RPMI7951 (cell line): ENCODE data around the gene RAPGEF6. TPM values are rescaled to one million over a fixed set of nuclear protein-coding genes. Genes with fewer than 3 reads are reported as not detected.
"Not testable (repeated sequence)": the region's sequence is repeated elsewhere in the genome, so short reads cannot be mapped to it uniquely, and the experiment has no call there.

ENCODE experiments used
- DNase-seq: peaks from one replicate; pipeline ENCODE4 v3.0.0-alpha.2; 2012; ENCODE audit warnings: low read depth
- total RNA-seq: library from RNA; depleted of rRNA; stranded (reverse); fragments of >200 nt; shearing (Covaris generic); gene quantifications from 2 replicates; pipeline ENCODE4 v1.2.3, GENCODE V29; 2014; rRNA removed

RAPGEF6 gene
- total RNA-seq, 1 experiment from 2014 or later = 10.8 TPM

DNA sequence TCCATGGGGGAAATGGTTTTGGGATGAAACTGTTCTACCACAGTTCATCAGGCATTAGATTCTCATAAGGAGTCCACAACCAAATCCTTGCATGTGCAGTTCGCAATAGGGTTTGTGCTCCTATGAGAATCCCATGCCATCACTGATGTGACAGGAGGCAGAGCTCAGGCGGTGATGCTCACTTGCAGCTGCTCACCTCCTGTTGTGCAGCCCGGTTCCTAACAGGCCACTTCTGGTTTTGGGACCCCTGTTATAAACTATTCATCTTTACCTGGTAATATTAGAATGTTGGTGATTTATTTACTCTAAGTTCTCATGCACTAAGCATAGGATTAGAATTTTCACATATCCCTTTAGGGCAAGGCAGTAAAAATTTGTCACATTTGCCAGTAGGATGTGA, 248.9 kb downstream of the RAPGEF6 start:
- DNase-seq = no peak

DNA sequence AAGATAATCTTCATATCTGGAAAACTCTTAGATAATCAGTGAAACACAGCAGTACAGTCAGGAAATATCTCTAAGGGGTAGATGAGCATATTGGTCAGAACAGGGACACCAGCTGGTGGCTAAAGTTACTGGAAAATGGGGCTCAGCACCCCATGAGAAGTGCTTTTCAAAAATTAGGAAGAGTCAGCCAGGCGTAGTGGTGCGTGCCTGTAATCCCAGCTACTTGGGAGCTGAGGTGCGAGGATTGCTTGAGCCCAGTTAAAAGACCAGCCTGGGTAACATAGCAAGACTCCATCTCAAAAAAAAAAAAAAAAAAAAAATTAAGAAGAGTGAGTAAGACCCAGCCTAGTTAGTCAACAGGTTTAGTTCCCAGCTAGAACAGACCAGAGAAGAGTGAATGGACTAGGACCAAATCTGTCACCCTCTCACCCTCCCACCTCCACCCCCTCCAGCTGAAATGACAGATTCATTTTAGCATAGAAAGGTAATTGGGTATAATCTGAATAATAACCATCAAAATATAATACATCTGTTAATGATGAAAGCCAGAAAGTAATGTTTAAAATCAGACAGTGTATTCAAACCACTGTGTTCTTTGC, 250.3 kb downstream of the RAPGEF6 start:
- no peak for DNase-seq

DNA sequence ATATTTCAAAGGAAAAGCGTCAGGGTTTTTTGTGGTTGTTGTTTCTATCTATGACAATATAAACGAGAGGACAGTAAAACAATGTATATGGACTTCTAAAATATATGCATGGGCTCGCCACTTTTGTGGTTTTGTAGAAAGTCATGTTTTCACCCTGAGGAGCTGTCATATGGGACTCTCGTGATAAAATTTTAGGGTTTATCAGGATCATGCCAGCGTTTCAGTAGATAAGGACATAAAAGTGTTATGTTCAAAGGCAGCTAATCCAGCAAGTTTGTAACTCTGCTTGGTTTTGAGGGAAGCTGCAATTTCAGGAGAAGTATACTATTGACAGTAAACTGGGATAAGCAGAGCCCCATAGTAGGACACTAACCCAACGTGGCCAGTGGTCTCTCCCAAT, 250.9 kb downstream of the RAPGEF6 start:
- DNase-seq = no peak

DNA sequence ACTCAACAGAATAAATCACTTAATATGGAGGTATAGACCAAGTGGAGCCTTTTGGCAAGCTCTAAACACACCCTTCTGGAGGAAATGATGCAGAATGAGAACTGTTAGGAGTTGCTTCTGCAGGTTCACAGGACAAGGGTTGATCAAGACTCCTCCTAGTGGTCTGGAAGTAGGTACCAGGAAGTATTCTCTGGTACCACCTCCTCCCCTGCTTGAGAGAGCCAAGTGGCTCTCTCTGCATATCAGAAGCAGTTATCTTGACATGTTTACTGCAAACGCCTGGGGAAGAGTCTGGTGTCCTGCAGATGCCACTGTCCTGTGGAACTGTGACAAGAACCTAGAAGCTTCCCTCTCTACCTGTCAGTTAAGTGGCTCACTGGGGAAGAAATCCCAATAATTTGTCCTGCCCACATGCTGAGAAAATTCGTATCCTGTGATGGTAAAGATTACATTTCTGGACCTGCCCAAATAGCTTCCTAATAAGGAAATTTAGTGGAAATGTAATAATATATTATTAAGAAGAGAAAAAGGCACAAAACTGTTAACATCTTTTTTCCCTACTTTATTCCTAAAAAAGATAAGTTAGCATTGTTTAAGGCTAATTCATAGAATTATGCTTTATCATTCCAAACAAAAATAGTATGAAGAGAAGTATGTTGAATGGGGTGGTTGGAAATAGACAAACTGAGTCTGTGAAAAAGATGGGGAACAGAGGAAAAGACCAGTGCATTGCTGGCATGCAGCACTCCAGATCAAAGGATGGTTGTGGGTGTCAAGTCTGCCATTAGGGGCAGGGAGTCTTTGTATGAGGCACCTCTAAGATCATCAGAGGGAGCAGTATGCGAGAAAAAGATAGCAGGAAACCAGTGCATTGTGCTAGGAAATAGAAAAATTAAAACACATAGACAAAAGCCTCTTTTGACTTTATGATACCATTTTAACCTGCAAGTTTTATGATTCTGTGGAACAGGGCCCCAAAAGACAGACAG, 252.3 kb downstream of the RAPGEF6 start:
- peak; percentile 49 for DNase-seq

DNA sequence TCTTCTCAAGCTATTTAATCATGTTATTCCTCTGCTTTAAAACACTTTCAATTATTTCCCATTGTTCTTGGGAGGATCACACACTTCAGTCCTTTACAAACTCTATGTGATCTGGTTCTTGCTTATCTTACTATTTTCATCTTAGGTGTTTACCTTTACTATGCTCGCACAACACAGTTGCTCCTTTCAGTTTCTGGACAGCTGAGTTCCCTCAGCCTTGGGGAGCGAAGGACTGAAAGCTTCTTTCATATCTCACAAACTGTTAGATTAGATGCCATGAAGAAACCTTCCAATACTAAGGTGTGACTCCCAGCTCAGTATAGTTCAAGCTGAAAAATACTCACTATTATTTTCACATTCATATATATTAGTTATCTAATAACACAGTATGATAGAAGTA, 253.3 kb downstream of the RAPGEF6 start:
- DNase-seq = no peak

DNA sequence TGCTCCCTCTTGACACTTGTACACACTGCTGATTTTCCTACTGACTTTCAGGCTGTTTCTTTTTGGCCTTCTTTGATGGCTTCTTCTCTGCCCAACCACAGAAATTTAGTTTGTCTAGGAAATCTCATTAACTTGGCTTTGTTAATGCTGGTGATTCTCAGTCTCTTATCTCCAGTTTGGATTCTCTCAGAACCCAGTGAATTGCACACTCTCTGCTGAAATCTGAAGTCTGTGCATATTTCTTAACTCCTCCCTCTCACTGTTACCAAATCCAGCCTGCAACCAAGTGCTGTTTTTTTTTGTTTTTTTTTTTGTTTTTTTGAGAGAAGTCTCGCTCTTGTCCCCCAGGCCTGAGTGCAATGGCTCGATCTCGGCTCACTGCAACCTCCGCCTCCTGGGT, 254.0 kb downstream of the RAPGEF6 start:
- no peak for DNase-seq

DNA sequence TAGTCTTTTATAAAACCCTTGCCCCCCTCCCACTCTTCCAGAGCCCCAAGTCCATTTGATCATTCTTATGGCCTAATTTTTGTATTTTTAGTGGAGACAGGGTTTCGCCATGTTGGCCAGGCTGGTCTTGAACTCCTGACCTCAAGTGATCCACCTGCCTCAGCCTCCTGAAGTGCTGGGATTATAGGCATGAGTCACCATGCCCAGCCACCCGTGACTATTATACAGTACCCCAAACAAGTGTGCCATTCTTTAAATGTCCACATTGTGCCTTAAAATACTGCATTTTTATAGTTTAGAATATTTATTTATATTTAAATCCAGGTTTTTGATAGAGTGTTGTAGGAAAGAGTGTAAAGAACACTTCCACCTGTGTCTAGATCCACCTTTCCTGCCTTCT, 254.8 kb downstream of the RAPGEF6 start:
- DNase-seq = not testable (repeated sequence)

DNA sequence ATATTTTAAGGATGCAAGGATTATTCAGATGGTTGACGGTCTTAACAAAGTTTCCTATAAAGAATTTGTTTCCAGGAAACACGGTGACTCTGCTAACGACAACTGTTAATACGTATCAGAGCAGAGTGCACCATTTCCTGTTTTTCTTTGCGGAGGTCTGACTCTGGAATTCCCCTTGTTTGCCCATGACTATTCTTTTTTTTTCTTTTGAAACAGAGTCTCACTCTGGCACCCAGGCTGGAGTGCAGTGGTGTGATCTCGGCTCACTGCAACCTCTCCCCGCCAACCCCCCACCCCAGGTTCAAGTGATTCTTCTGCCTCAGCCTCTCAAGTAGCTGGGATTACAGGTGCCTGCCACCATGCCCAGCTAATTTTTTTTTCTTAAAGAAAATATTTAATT, 255.3 kb downstream of the RAPGEF6 start:
- DNase-seq = peak; percentile 15

DNA sequence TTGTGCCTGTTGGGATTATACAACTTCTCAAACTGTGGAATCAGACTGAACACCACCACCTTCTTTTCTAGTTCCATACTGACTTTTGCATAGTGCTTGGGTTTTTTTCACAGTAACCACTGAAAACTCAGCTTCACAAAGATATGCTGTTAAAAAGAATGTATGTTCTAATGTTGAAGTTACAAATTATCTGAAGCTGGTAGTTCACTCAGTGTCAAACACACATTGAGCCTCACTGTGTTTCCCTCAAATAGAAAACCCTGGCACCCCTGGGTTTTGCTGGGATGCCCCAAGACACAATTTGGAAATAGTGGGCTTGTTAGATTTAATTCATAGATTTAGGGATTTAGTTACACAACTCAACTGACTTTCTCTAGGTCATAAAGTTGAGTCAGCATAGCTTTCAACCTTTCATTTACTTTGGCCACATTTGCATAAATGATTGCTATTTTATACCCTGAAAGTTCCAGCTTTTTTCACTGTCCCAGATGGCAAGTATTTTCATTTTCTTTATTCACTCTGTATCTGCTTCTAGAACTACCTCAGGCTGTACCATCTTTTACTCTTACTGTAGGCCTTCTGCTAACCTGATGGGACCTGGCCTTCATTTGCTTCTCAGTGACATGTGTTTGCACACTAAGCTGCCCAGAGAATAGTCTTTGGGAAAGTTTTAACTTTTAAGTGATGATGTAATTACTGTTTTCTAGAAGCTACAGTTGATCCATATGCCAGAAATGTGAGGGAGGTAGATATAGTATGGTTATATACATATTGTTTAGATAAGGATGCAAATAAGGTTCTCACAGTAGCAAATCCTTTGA, 256.1 kb downstream of the RAPGEF6 start:
- DNase-seq = no peak

DNA sequence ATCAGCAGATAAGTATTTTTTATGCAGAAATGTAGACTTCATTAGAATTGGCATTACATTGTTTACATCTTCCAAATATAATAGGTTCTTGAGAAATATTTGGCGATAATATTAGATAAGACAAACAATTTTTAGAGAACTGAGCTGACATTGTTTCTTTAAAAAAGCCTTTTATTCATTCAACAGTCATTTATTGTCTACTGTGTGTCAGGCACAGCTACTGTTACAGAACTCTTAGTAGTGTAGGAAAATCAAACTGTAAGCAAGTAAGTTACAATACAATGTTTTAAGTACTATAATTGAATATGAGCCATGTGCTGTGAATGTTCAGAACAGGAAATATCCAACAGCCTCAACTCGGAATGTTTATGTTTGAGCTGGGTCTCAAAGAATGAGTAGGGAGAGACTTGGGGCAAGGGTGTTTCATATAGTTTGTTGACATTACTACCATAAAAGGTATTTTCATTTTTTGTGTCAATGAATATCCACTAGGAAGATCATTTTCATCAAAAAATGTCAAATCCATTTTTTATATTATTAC, 257.2 kb downstream of the RAPGEF6 start:
- no peak for DNase-seq

DNA sequence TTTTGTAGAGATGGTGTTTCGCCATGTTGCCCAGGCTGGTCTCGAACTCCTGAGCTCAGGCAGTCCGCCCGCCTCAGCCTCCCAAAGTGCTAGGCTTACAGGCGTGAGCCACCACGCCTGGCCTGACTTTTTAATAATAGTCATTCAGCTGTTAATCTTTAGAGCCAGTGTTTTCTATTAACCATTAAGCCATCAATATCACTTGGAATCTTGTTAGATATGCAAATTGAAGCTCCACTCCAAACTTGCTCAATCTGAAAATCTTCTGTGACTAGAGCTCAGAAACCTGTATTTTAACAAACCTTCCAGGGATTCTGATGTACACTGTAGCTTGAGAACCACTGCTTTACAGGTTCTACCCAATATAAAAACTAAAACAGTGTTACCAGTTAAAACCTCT, 257.7 kb downstream of the RAPGEF6 start:
- no peak for DNase-seq

DNA sequence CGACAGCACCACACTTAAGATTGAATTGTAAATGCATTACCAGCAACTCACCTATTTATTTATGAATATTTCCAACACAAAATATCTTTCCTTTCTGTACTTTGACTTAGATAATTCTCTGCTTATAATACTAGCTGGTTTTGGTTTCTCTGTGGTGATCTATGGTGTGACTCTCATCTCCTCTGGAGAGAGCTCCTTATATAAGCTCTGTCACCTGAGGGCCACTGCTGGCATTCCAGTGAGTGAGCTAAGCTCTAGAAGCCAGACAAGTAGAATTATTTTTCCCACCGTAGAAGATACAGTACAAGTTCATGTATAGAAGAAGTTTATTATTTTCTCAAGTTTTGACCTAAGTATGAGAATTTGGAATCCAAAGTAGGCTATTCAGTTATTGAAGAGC, 259.7 kb downstream of the RAPGEF6 start:
- no peak for DNase-seq

Other genes with a start within 250 kb of the RAPGEF6 start
- 24.5 and 28.5 TPM in 2 replicates for gene FNIP1, start 161.8 kb upstream of the RAPGEF6 start, total RNA-seq